ENCODE data around the gene HPF1.

GRCh38 chr4:169745291-169745690 lies 12.5 kb downstream of the HPF1 start:
- TF ChIP-seq PBX2 (CRISPR knock-in tag; IDR thresholded peaks at IDR 0.05): no peak
- TF ChIP-seq POLR2AphosphoS5 (IDR thresholded peaks at IDR 0.05; ENCODE audit: low read depth, low read length): no peak
- TF ChIP-seq SKIL (CRISPR knock-in tag; IDR thresholded peaks at IDR 0.05; ENCODE audit: borderline replicate concordance): no peak

Data from HepG2 (cell line).